ENCODE data around the gene RAB15.

Gene RAB15

GRCh38 chr14:64899958-64900357, 72.2 kb downstream of the RAB15 start:
- no peak for DNase-seq
